GM04504 (cell line): Measurements from ENCODE around the gene FAM240A.

Source experiments
- DNase-seq: peaks from one replicate; pipeline ENCODE4 v3.0.0-alpha.2; 2012; ENCODE audit warnings: low read depth

FAM240A gene

DNA sequence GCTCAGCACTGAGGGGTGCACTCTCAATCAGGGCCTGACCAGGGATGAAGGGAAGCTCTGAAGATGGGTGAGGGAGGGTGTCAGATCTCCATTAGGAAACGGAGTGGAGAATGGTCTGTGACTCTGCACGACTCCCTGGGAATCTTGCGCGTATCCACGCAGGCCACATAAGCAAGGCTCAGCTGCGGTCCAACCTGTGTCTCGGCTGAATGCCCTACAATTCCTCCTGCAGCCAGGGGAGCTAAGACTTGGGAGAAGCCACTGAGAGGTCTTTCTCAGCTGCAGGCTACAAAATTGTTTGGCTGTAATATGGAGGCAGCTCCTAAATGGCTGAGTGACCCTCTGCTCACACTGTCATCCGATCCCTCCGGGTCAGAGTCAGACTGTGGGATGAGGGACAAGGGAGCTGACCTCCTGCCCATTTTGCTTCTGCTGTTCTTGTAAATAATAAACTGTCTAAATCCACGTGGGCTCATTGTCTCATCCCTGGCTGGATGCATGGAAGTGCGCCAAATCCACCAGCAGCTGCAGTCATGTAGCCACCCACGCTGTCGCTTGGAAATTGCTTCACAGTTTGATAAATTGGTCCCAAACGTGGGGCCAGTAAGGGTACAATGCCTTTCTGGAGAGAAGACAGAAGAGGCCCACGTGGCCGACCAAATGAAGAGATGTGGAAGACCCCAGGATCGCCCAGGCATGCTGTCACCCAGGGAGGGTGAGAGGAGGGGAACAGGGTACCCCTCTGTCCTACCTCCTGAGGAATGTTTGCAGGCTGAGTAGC lies 50.6 kb downstream of the FAM240A start:
- DNase-seq: peak; percentile 36

DNA sequence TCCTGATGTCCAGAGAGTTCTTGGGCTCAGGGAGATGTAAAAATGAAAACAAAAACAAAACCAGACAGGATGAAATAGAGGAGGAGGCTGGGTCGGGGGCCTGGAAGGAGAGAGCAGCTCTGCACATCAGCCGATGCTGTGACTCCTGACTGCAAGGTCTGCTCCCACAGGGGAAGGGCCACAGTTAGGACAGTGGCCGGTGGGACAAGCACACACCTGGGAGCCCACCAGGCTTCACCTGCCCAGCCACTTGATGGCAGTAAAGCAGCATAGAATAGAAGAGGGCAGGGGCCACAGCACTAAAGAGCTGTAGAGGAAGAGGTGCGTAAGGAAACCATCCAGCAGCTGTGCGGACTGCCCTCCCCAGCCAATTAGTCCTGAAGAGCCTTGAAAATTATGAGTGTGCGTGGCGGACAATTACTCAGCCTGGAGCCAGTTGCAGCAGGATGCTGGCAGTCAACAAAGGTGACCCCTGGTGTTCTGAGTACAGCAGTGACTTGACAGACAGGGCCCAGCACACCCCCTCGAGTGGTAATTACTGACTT lies 51.3 kb downstream of the FAM240A start:
- DNase-seq: no peak

DNA sequence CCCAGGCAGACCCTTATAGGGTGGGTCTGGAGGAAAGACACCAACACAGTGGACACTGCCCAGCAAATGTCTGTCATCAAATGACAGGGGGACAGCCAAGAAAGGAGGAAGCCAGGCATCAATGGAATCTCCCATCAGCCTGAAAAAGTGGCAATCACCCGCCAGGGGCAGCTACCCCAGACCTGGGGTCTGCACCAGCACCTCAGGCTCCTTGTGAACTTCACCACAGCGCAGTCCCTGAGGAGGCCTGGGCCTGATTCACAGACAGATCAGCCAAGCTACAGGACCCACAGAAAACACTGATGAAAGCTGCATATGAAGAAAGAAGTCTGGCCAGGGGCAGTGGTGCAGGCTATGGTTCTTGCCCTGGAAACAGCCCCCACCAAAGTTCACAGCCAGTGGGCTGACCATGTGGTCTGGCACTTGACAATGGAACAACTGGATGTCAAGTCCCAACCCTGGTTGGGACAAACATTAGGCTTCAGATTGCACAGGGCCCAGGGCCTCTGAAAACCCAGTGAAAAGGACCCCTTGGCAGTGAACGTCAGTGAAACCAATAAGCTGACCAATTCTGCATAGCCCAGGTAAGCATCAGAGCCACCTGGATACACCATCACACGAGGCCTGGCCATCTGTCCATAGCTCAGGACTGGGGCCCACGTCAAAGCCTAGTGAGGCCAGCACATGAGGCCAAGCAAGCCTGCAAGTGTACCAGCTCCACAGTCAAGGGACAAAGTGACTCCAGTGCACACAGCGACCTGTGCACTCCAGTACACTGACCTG lies 52.1 kb downstream of the FAM240A start:
- DNase-seq: no peak

DNA sequence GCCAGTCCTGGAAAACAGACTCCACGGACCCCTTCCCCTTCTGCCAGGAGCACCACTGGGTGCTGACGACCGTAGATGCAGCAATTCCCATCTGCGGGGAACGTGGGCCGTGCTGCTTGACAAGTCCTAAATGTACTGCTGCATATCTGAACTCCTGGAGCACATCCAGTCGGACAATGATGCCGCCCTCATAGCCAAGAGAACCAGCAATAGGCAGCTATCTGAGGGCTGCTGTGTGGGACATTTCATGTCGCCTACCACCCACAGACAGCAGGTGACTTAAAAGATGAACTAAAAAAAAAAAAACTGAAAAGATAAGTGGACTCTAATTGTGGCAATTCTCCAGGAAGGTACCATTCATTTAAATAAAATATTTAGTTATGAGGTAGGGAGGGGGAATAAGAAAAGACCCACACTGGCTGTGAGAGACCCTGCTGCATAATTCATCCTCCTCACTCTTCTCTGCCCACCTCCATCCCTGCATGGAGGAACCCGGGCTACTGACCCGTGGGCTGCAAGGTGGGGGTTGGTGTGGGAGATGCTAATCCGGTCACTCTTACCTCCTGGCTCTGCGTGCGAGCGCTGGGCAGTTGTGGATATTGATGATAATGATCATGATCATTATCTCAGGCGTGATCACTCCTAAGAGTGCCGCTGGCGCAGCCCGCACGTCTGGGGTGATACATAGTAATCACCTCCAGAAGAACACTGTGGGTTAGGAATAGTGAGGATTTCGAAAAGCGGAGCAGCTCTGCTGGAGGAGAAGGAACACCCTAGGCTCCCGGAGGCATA lies 52.8 kb downstream of the FAM240A start:
- DNase-seq: no peak

DNA sequence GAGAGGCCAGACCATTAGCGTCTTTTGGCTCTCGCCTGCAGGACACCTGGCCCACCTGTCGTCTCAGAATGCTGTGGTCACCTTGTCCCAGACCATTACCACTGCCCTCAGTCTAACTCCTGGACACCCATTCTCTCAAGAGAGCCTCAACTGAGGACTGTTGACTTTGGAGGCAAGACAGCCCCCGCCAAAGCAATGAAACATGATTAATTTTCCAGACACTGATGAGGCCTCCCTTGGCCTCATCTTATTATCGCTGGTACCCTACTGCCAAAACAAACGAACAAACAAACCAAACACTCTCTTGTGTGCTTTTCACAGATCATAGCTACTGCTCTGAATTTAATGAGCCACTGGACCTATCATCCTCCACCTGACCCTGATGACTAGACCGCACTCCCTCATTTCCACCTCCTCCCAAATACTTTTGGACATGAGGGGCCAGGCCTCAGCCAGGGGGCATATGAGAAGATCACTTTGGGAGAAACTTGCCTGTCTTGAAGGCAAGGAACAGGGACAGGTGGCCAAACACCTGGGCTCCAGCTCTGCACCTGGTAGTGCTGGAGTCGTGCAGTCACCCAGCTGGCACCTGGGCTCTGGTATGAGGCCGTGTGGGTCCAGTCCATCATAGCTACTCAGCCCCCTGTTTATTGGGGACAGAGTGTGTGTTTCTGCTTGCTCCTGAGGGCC lies 53.6 kb downstream of the FAM240A start:
- no peak for DNase-seq

DNA sequence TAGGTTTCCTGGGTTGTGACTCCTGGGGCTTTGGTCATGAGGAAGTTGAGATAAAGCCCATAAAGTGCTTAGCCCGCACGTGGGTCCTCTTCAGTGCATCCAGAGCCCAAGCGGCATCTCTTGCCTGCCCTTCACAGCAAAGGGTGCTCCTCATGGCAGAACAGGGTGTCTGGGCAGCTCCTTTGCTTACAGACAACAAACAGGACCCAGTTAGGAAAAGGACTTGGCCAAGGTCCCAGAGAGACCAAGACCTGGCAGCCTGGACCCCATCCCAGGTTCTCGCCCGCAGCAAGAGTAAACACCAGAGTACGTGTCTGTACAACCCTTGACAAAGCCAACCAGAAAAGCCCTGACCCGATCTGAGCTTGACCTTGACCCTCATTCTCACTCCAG lies 54.1 kb downstream of the FAM240A start:
- DNase-seq: no peak

DNA sequence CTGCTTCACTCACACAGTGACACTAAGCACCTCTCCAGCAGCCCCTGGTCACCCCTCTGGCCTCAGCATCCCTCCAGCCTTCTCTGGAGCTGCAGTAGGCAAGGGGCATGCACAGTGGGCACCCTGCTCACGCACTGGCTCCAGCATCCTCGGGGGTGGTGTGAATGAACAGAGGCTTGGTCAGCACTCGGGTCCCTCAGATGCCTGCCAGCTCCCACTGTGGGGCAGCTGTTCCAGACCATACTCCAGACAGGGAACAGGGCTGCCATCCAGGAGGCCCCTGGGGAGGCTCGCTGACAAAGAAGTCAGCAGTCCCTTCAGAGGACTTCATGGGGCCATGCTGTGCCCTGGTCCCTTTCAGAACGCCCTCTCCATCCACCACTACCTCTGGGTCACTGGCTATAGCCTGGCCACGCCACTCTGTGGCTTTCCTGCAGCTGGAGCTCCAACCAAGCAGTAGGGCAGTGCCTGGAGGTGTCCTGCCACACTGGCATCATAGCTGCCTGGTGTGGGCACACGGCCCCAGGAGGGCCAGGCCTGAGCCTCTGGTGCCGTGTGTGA lies 54.8 kb downstream of the FAM240A start:
- DNase-seq: no peak

DNA sequence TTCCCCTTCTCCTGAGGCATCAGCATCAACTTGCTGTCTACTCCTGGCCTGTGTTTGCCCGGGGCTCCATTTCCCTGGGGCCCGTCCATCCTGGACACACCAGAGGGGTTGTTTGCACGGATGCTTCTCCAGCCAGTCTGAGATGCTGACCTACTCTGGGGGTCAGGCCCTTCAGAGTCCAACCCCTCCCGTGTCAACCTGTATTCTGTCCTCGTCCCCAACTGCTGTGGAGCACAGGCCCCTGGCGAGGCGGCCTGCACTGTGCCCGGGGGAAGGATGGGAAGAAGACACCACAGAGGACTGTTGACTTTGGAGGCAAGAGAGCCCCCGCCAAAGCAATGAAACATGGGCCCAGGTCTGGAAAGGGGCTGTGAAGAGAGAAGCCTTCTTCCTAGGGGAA lies 55.3 kb downstream of the FAM240A start:
- no peak for DNase-seq

DNA sequence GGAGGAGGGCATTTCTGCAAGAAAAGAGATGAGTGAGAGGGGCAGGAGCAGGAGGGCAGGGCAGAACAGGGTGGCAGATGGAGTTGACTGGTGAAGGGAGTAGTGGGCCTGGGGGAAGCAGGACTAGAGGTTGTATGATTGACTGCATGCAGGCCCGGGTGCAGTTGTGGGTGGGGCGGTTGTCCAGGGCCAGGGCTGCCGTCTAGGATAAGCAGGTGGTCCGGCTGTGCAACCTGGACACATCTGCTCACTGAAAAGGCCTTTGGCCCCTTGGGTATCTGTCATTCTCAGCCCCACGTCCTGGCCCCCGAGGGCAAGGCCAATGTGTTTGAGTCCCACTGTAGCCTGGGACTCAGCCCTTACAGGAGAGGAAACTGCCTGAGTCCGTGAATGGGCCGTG lies 55.8 kb downstream of the FAM240A start:
- no peak for DNase-seq

DNA sequence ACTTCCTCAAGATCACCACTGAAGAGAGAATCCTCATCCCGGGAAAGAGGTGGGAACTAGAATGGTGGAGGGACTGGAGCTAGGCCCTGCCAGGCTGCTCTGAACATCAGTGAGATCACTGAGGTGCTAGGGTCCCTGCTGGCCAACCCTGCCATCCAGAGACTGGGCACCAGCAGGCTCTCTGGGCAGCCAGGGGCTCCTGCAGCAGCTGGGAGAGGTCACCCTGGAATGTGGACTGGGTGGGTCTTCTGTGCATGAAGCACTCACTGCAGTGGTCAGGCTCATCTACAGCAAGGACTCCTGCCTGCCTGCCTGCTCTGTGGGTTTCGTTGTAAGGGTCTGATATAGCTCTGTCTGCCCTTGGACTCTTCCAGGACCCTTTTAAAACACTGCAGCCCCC lies 56.3 kb downstream of the FAM240A start:
- DNase-seq: no peak

DNA sequence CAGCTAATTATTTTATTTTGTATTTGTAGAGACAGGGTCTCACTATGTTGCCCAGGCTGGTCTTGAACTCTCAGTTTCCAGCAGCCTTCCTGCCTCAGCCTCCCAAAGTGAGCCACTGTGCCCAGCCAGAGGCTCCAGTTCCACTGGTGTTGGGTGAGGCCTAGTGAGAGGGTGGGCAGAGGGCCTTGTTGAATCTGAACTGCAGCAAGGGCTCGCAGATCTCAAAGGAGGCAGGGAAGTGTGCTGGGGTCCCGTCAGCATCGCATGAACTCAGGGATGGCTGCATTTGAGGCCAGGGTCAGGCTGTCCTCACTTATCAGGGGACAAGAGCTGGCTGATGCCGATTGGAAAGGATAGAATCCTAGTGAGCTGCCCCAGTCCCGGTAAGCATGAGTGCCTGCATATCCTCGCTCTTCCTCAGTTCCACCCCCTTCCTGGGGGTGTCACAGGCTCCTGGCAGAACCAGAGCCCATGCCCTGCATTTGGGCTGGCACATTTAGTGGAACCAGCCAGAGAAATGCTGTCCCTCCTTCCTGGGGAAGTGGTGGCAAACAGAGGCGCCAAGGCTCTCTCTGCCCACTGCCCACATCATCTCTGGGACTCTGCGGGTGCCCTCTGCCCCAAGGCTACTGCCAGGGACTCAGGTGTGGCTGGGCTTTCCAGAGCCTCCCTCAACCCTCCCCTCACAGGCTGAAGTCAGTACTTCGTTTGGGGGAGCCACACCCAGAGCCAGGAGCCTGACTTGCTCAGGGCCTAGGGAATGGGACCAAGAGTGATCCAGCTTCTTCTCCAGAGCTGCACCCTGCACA lies 57.1 kb downstream of the FAM240A start:
- no peak for DNase-seq

DNA sequence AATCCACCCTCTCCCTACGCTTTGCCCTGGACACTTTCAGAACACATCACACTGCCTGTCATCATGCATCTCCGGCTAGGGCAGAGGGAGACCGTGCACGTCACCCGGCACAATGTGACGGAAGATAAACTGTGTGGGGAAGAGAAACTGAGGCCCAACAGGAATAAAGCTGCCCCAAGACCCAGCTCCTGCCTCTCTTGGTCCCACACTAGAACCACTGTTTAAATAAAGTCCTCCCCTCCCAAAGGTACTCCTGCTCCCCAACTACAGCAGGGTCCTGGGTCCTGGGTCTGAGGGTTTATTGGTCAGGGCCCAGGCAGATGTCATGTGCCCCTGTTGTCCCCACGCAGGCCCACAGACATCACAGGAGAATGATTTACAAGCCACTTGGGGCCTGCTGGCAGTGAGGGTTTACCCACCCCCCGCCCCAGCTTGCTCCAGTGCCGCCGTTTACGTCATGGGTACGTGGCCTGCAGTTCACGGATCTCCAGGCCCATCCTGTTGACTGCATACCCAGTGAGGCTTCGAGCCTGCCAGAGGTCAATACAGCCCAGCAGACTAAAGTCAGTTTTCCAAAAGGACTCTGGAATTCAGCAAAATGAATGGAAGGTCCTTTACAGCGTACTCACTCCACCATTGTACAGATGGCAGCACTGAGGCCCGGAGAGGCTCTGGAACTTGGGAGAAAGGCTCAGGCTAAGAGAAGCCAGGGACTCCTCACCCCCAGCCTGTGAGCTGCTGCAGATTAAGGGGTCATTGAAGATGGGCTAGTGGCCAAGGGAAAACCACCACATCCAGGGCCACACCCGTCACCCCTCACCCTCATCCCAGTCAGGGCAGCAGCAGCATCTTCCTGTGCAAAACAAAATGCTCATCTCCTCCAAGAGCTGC lies 57.9 kb downstream of the FAM240A start:
- no peak for DNase-seq

DNA sequence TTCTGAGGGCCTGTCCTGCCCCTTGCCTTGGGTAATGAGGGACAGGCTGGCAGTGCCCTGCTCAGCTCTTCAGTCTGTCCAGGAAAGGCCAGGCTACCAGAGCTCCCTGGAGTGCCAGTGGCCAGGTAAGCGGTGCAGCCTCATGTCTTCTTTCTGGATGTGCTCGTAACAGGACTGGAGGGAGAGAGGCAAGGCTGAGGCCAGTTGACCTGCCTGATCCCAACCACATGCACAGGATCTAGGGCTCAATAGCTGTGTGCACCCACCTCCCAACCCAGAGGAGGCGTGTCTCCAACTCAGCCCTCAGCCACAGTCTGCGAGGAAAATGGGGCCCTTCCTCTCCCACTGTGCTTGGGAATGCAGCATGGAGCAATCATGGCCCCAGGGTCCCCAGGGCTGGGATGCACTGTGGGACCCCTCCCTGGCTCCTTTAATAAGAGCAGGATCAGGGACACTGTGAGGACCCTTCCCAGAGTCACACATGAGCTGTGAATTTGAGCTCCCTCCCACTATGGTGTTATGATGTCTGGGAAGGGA lies 58.6 kb downstream of the FAM240A start:
- DNase-seq: no peak

DNA sequence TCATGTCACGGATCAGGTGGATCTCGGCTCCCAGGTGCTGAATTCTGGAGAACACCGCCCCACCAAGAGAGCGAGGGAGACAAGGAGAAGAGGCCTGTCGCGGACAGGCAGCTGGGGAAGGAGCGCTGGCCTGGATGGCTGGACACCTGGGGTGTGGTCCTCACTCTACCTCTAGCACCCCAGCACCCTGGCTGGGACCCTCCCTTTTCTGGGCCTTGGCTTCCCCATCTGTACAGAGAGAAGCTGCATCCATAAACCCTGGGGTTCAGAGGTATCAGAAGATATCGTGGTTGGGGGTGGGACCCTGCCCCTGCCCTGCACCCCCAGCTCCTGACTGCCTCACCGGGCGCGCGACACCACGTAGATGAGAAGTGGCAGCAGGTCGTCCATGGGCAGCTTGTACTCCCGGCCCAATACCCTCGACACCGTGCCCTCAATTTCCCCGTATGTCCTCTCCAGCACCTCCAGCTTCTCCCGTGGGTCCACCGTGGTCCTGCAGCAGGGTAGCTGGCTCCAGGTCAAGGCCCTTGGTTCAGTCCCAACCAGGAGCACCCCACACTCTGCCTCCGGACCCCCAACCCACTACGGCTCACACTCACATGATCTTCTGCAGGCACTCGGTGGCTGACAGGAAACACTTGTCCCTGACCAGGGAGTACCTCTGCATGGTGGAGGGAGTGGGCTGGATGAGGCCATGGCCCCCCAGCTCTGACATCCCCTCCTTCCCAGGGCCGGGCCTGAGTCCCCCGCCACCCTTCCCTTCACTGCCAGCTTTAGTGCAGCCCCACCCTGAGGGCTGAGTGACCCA lies 59.4 kb downstream of the FAM240A start:
- no peak for DNase-seq

DNA sequence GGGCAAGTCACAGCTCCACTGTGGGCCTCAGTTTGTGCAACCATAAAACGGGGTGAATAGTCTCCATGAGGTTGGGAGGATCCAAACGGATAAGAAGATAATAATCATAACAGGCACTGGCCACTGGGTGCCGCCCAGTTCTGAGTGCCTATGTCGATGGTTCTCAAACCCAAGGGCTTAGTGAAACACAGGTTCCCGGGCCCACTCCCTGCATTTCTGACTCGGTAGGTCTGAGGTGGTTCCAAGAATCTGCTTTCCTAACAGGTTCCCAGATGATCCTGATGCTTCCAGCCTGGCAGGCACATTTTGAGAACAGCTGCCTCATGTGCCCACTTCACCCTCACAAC lies 60.0 kb downstream of the FAM240A start:
- no peak for DNase-seq

DNA sequence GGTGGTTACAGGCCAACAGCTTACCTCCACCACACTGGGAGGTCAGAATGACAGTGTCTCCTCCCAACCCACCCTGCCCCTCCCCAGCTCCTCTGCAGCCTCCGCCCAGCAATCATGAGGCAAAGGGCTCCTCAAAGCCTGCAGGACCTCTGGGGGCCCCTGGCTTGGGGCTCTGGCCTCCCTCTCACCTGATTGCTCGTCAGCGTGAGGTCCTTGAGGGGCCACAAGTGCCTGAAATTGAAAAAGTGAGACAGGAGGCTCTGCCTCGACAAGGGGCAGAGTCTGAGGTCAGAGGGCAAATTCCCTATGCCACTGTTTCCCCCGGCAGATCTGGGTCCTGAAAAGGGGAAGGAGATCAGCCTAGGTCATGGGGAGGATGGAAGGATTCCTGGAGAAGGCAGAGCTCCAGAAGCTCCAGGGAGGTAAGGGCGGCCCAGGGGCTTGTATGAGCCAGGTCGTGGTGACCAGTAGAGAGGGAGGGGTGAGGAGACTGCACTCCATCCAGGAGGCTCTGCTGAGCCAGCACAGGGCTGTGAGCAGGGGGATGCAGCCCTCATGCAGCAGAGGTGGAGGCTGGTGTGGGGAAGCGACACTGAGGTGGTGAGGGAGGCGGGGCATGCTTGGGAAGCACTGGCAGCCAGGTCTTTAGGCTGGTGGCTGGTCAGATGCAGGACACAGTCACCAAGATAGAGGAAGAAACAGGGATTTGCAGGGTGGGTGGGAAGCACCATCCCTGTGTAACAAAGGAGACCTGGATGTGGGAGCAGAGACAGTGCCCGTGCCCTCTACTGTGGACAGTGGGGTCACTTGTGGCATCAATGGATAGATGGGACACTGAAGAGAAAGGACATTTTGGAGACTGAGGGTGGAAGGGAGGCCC lies 61.1 kb downstream of the FAM240A start:
- DNase-seq: no peak

DNA sequence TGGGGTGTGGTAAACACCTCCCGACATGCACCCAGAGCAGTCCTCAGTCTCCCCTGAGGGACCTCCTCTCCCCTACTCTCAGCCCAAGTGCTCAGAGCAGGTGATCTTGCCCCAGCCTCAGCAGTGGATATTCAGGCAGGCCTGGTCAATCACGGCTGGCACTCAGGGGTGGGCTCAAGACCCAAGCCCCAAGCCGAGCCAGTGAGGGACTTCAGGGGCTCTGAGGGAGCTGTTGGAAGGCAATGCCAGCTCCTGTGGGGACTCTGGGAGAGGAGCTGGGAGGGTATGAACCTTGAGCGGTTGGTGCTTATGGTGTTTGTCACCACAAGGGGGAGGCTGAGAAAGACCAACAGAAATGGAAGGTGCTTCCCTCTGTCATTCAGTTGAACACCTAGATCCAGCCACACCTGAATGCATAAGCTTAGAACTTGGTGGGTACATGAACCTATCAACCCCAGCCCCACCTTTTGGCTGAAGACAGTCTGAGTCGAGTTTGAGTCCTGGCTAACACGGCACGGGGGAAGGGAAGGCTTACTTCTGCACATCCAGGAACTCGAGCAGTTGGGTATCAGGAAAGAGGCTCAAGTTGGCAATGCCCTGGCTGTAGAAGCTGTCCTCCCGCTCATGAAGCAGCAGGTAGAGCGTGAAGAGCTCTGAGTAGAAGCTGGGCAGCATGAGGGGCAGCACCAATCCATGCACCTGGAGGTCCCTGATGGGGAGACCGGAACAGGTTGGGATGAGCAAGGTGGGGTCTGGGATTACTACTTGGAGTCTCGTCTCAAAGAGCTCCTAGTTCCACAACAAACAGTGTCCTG lies 61.9 kb downstream of the FAM240A start:
- DNase-seq: no peak
